Calu3 (cell line): ENCODE measurements around the gene SLFN13. TPM values are rescaled to one million over a fixed set of nuclear protein-coding genes. Genes with fewer than 3 reads are reported as not detected.

Source experiments
- Bru-seq: library from RNA; stranded (reverse); fragments of 400-500 nt; gene quantifications from one replicate; lab custom pipeline; 2021; lab: Mats Ljungman, UMichigan
- BruChase-seq, 2 experiments: library from RNA; stranded (reverse); fragments of 400-500 nt; gene quantifications; one replicate each; lab custom pipeline; 2021; lab: Mats Ljungman, UMichigan
- BruUV-seq: library from RNA; stranded (reverse); fragments of 400-500 nt; replicated peaks from 2 replicates; lab custom pipeline; 2021; lab: Mats Ljungman, UMichigan
- CTCF ChIA-PET: fragments of 300-600 bp; sonication (Branson Sonifier 250); formaldehyde crosslinking; loops from one replicate; lab custom pipeline; 2022; ENCODE audit warnings: antibody characterized with exemption; lab: Charles Lee
- DNase-seq: peaks from one replicate; pipeline ENCODE4 v3.0.0; 2022
- H3K27ac Mint-ChIP-seq: one replicate; pipeline ENCODE4 v1.8.0; 2022; ENCODE audit warnings: mixed read lengths; ENCODE audit not compliant: unreplicated experiment
- H3K27me3 Mint-ChIP-seq: one replicate; pipeline ENCODE4 v1.8.0; 2022; ENCODE audit warnings: mixed read lengths; ENCODE audit not compliant: unreplicated experiment
- H3K36me3 Mint-ChIP-seq: one replicate; pipeline ENCODE4 v1.8.0; 2022; ENCODE audit warnings: mild to moderate bottlenecking, moderate library complexity, mixed read lengths; ENCODE audit not compliant: insufficient read depth, unreplicated experiment
- H3K4me1 Mint-ChIP-seq: one replicate; pipeline ENCODE4 v1.8.0; 2022; ENCODE audit warnings: mild to moderate bottlenecking, low read depth, mixed read lengths; ENCODE audit not compliant: unreplicated experiment
- H3K4me3 Mint-ChIP-seq: one replicate; pipeline ENCODE4 v1.8.0; 2022; ENCODE audit warnings: mild to moderate bottlenecking, low read depth, moderate library complexity, mixed read lengths; ENCODE audit not compliant: unreplicated experiment
- H3K9me3 Mint-ChIP-seq: one replicate; pipeline ENCODE4 v1.8.0; 2022; ENCODE audit warnings: low read depth, mixed read lengths; ENCODE audit not compliant: unreplicated experiment
- intact Hi-C: fragments of 100-400 bp; cut with micrococcal nuclease; formaldehyde crosslinking; loops from one replicate; pipeline ENCODE4 v1.10.0; 2022; ENCODE audit not compliant: unreplicated experiment
- long read RNA-seq: library from polyadenylated mRNA; stranded (forward); transcript quantifications from one replicate; pipeline ENCODE4 v2.0.0, GENCODE V29; 2022
- total RNA-seq: library from RNA; stranded (reverse); gene quantifications from 2 replicates; pipeline ENCODE4 v1.2.3, GENCODE V29; 2022
- TF ChIP-seq, protein P1 (sequence below): fragments of 200-600 bp; IDR thresholded peaks from one replicate; pipeline ENCODE4 v1.8.0; 2022; ENCODE audit warnings: antibody characterized with exemption; ENCODE audit not compliant: unreplicated experiment

Gene SLFN13, protein sequence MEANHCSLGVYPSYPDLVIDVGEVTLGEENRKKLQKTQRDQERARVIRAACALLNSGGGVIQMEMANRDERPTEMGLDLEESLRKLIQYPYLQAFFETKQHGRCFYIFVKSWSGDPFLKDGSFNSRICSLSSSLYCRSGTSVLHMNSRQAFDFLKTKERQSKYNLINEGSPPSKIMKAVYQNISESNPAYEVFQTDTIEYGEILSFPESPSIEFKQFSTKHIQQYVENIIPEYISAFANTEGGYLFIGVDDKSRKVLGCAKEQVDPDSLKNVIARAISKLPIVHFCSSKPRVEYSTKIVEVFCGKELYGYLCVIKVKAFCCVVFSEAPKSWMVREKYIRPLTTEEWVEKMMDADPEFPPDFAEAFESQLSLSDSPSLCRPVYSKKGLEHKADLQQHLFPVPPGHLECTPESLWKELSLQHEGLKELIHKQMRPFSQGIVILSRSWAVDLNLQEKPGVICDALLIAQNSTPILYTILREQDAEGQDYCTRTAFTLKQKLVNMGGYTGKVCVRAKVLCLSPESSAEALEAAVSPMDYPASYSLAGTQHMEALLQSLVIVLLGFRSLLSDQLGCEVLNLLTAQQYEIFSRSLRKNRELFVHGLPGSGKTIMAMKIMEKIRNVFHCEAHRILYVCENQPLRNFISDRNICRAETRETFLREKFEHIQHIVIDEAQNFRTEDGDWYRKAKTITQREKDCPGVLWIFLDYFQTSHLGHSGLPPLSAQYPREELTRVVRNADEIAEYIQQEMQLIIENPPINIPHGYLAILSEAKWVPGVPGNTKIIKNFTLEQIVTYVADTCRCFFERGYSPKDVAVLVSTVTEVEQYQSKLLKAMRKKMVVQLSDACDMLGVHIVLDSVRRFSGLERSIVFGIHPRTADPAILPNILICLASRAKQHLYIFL
- 44.4 and 46.2 TPM in 2 replicates for total RNA-seq
- Bru-seq, nascent RNA = percentile 77 among the genes with signal in this experiment
- BruChase-seq, experiment 1, labeled RNA remaining after a 6-hour chase = percentile 90 among the genes with signal in this experiment
- percentile 94 among the genes with signal in this experiment for BruChase-seq, experiment 2, labeled RNA remaining after a 2-hour chase
- long read RNA-seq, full-length matches to known transcripts = 3 of 33 reads
- long read RNA-seq, partial matches to known transcripts = 1 of 33 reads
- long read RNA-seq, other reads (novel, unspliced or antisense) = 29 of 33 reads

DNA sequence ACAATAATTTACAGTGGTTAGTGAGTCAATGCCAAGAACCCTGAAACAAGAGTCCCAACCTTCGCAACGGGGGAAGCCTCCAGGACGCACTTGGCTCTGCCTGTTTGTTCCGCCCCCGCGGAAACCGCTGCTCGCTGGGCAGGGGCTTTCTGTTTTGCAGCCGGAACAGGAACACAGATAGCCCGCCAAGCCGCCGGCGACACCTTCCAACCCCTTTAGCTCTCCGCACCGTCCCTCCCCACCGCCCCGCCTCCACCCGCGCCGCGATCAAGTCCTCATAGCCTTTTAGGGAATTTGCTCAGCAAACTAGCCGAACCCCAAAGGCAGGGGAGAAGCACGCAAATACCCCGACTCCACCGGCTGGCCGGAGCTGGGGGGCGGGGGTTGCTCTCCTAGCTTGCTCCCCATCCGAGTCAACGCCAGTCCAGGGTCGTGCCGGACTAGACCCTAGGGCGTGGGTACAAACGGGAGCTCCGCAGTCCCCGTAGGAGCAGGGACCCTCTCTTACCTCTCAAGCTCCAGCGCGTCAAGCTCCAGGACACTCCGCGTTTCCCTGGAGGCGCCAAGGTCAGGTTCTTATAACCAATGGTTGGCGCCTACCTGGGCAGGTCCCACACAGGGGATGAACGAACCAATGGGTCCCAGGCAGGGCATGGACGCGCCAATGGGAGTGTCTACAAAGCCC lies at the start of gene SLFN13:
Gene SLFN13, minus strand, starts transcription at position 553 of the 685 bp plus-strand sequence. CDS start 3,086 bp downstream, outside the sequence.
- Mint-ChIP-seq H3K4me3 (peak within 1 kb of the TSS; percentile 74), H3K27me3 (no peaks in the 10 kb centered on the region), H3K9me3 (no peaks in the 10 kb centered on the region), H3K4me1 (peaks cover 9% of the 10 kb centered on the region), H3K36me3 (peaks cover 15% of the 10 kb centered on the region), H3K27ac (peak within 1 kb of the TSS; percentile 77)
- TF ChIP-seq, protein P1, sequence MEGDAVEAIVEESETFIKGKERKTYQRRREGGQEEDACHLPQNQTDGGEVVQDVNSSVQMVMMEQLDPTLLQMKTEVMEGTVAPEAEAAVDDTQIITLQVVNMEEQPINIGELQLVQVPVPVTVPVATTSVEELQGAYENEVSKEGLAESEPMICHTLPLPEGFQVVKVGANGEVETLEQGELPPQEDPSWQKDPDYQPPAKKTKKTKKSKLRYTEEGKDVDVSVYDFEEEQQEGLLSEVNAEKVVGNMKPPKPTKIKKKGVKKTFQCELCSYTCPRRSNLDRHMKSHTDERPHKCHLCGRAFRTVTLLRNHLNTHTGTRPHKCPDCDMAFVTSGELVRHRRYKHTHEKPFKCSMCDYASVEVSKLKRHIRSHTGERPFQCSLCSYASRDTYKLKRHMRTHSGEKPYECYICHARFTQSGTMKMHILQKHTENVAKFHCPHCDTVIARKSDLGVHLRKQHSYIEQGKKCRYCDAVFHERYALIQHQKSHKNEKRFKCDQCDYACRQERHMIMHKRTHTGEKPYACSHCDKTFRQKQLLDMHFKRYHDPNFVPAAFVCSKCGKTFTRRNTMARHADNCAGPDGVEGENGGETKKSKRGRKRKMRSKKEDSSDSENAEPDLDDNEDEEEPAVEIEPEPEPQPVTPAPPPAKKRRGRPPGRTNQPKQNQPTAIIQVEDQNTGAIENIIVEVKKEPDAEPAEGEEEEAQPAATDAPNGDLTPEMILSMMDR = no peak
- CTCF ChIA-PET = interaction anchor here (1.0 to 1.3 kb wide), 3 partner anchors 15 to 75 kb away, joined by 3 to 6 read pairs (median 4); partner anchors contain the start of gene SLFN11
- intact Hi-C loops = loop anchor here (1.0 to 5.0 kb wide), 2 partner anchors 75 to 84 kb away; partner anchors contain the start of gene SLFN11
- no TSS peak for BruUV-seq
- DNase-seq = peak; percentile 79

DNA sequence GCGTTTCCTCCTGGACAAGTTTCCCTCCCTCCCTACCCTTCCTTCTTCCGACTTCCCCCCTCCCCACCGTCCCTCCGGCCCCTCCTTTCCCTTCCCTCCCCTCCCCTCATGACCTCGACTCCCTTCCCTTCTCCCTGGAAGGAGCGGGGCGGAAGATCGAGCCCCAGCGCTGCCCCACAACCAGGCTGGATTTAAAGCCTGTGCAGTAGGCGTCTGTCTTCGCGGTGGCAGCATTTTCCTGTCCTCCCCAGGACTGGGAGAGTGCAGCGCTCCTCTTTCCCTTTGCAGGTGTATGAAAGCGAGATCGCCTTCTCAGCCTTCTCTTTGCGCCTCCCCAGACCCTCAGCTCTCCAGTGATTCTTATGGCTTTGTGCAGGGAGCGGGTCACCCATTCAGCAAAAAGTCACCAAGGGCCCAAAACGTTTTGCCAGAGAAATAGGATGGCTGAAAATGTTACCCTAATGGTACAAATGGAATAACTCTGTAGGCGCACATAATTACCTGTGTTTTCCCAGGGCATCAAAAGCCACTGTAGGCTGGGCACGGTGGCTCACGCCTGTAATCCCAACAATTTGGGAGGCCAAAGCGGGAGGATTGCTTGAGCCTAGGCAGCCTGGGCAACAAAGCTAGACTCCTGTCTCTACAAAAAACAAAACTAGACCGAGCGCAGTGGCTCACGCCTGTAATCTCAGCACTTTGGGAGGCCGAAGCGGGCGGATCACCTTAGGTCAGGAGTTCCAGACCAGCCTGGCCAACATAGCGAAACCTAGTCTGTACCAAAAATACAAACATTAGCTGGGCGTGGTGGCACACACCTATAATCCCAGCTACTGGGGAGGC lies 48.1 kb upstream of the SLFN13 start:
- H3K27me3 Mint-ChIP-seq = peaks cover 60% of the 10 kb centered on the region
- peaks cover 2% of the 10 kb centered on the region for H3K9me3 Mint-ChIP-seq
- TF ChIP-seq, protein P1 = no peak
- BruUV-seq = no TSS peak
- no peaks in the 10 kb centered on the region for H3K4me1 Mint-ChIP-seq
- intact Hi-C loops = no loop called here
- H3K4me3 Mint-ChIP-seq = no peak overlapping the region
- H3K27ac Mint-ChIP-seq = no peak overlapping the region
- CTCF ChIA-PET = no interaction called here
- H3K36me3 Mint-ChIP-seq = no peaks in the 10 kb centered on the region
- DNase-seq = no peak

DNA sequence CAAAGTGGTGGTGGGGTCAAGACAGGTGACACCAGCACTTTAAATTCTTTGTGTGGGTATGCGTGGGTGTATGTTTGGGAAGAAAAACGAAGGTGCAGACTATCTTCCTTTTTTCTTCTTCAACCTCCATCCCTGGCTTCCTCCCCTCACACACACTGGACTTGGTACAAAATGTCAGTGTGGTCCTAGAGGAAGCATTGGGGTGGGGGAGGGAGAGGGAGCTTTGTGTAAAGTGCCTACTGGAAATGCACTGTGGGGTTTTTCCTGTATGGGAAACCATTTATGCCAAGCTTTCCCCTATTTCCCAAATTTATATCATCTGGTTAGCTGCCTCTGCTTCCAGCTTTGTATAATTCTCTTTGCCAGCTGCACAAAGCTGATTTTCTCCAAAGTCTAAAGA lies 44.5 kb upstream of the SLFN13 start:
- BruUV-seq = no TSS peak
- H3K4me1 Mint-ChIP-seq = no peaks in the 10 kb centered on the region
- H3K9me3 Mint-ChIP-seq = no peaks in the 10 kb centered on the region
- no peaks in the 10 kb centered on the region for H3K36me3 Mint-ChIP-seq
- no peak overlapping the region for H3K4me3 Mint-ChIP-seq
- intact Hi-C loops = no loop called here
- CTCF ChIA-PET = no interaction called here
- no peak overlapping the region for H3K27ac Mint-ChIP-seq
- peaks cover 62% of the 10 kb centered on the region for H3K27me3 Mint-ChIP-seq
- DNase-seq = no peak
- TF ChIP-seq, protein P1 = no peak
